ENCODE data around the gene RPS27. TPM values are rescaled to one million over a fixed set of nuclear protein-coding genes. Genes with fewer than 3 reads are reported as not detected.
"Not testable (repeated sequence)": the region's sequence is repeated elsewhere in the genome, so short reads cannot be mapped to it uniquely, and the experiment has no call there.

Gene RPS27
- polyA plus RNA-seq, 4 donors = 2,530 to 3,078 (median 2,700) TPM

DNA sequence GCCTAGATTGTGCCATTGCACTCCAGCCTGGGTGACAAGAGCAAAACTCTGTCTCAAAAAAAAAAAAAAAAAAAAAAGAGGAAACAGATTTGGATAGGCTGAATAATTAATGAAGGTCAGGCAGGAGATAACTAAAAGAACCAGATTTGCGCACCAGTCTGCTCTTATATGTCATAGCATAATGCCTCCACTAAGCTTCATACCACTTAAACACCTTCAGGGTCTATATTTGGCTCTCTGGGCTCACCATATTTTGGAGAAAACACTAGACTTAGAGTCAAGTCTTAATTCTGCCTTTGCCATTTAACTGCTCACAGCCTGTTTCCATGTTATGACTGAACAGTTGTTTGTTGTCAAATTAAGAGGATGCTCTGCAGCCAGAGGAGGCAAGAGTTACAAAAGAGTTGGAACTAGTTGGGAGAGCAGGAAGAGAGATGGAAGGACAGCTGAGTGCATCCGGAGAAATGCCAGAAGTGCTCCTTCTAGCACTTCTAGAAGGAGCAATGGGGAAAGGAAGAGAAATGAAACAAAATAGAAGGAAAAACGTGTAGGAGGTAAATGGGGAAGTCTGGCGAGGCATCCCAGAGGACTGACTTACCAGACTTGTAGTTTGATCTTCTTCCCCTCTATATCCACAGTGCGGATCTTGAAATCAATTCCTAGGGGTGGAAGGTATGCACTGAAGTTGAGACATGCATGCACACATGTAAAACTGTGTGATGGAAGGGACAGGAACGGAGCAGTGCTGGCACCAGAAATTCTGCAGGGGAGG, 6.3 kb upstream of the RPS27 start:
- no peak for DNase-seq (ENCODE audit: low read depth in 4 of 4, low spot score in 3 of 4)

- DNase-seq (ENCODE audit: low read depth in 4 of 4, low spot score in 3 of 4) = no peak
These were observed 5.1 kb upstream of the RPS27 start for GRCh38 chr1:153985341-153985912.

DNA sequence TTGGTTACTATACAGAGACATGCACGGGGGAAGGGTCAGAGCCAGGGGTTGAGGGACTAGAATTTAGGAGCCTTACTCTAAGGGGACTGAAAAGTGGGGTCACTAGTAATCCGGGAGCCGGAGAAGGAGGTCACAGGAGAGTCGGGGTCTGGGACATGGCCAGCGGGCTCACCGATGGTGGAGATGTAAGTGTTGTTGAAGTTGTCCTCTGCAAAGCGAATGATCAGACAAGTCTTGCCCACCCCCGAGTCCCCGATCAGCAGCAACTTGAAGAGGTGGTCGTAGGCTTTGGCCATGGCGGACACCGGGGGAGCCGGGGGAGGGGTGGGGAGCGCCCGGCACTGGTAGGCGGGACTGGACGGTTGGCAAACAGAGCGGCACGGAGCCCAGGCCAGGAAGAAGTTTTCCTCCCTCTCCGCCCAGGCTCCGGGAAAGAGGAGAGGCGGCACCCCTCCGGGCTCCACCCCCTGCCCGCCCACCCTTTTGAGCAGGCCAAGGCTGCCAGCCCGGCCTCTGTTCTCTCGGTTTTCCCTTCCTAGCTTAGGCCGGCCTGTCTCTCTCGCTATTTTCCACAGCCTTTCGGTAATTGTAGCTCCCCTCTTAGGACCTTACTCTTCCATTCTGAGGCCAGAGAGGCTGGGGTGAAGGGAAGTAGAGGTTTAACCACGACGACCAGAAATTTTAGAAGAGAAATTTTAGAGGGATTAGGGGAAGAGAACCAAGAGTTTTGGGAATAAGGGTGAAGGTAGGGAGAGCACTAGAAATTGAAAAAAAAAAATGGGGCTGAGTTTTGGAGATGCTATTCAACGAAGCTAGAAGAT, 4.4 kb upstream of the RPS27 start, which contains the start of gene RAB13:
Gene RAB13 (minus strand): TSS at position 399 of the 821 bp plus-strand sequence. CDS start 103 bp downstream, at position 296.
- peak in 2 of 4 donors; percentile 67 to 80 for DNase-seq (ENCODE audit: low read depth in 4 of 4, low spot score in 3 of 4)

- DNase-seq (ENCODE audit: low read depth in 4 of 4, low spot score in 3 of 4) = no peak
These were observed 2.9 kb upstream of the RPS27 start for GRCh38 chr1:153987621-153988020.

DNA sequence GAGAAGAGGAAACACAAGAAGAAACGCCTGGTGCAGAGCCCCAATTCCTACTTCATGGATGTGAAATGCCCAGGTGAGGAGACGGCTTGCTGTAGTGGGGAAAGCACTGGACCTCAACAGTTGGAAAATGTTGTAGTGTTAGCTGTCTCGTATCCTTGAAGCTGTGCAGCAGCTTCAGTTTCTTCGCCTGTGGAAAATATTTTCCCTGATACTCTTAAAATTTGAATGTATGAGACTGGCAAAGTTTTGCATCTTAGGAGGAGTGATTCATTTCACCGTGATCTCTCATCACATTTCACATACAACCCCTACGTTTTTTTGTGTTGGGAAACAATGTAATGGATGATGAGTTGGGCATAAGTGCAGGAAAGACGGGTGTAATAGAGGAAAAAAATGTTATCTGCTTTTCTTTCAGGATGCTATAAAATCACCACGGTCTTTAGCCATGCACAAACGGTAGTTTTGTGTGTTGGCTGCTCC, 629 bp downstream of the RPS27 start:
- DNase-seq (ENCODE audit: low read depth in 4 of 4, low spot score in 3 of 4) = no peak

- no peak for DNase-seq (ENCODE audit: low read depth in 4 of 4, low spot score in 3 of 4)
These were observed 1.2 kb downstream of the RPS27 start for GRCh38 chr1:153991806-153992205.

DNA sequence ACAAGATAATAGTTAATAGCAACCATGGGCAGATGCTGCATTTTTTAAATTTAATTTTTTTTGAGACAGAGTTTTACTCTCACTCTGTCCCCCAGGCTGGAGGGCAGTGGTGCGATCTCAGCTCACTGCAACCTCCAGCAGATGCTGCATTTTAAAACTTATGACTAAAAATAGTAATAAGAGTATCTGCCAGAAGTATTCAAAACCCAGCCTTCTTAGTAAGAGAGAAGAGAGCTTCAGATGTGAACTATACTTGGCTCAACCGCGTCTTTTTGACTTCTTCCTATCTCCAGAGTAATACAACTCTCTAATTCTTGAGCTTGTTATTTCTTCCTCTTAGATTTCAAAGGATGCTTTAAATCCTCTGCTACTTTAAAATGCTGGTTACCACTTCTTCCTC, 4.6 kb downstream of the RPS27 start:
- no peak for DNase-seq (ENCODE audit: low read depth in 4 of 4, low spot score in 3 of 4)

DNA sequence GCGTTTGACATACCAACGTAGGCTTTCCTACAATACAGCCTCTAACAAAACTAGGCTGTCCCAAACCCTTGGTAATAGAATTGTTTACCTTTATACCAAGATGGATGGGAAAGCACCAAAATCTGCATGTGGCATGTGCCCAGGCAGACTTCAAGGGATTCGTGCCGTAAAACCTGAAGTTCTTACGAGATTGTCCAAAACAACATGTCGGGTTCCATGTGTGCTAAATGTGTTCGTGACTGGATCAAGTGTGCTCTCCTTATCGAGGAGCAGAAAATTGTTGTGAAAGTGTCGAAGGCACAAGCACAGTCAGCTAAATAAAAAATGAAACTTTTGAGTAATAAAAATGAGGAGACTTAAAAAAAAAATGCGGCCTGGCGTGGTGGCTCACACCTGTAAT, 5.1 kb downstream of the RPS27 start:
- DNase-seq (ENCODE audit: low read depth in 4 of 4, low spot score in 3 of 4) = no peak

- not testable (repeated sequence) for DNase-seq (ENCODE audit: low read depth in 4 of 4, low spot score in 3 of 4)
These were observed 6.3 kb downstream of the RPS27 start for GRCh38 chr1:153996882-153997281.

DNA sequence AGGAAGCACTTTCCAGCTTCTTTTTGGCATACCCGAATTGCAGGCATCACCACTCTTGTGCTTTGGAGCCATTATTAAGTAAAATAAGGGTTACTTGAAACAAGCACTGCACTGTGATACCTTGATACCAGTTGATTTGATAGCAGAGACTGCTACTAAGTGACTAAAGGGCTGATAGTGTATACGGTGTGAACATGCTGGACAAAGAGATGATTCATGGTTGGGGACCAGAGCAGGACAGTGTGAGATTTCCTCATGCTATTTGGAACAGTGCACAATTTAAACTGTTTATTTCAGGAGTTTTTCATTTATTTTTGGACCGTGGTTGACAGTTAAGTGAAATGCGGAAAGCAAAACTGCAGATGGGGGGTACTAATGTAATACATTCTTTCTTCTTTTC, 9.9 kb downstream of the RPS27 start:
- no peak for DNase-seq (ENCODE audit: low read depth in 4 of 4, low spot score in 3 of 4)

GRCh38 chr1:154006136-154006535, 15.6 kb downstream of the RPS27 start:
- no peak for DNase-seq (ENCODE audit: low read depth in 4 of 4, low spot score in 3 of 4)

DNA sequence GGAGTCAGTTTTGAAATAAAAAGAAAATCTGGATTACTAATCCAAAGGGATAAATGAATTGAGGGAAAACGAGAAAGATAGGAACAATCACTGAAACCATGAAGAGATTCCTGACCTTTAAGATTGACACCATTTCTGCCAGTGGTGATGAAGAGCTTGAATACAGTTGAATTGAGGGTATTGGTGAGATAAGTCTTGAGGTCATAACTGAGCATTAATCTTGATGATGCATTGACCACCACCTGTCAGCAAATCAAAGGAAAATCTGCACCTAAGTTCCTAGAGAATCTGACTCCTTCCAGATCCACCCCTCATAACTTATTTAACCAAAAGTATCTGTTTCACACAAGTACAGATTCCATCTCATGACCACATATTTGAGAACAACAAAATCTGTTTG, 21.6 kb downstream of the RPS27 start:
- DNase-seq (ENCODE audit: low read depth in 4 of 4, low spot score in 3 of 4) = no peak

- DNase-seq (ENCODE audit: low read depth in 4 of 4, low spot score in 3 of 4) = not testable (repeated sequence)
These were observed 22.0 kb downstream of the RPS27 start for GRCh38 chr1:154012543-154012942.

GRCh38 chr1:154014154-154014907, 23.8 kb downstream of the RPS27 start:
- no peak for DNase-seq (ENCODE audit: low read depth in 4 of 4, low spot score in 3 of 4)

DNA sequence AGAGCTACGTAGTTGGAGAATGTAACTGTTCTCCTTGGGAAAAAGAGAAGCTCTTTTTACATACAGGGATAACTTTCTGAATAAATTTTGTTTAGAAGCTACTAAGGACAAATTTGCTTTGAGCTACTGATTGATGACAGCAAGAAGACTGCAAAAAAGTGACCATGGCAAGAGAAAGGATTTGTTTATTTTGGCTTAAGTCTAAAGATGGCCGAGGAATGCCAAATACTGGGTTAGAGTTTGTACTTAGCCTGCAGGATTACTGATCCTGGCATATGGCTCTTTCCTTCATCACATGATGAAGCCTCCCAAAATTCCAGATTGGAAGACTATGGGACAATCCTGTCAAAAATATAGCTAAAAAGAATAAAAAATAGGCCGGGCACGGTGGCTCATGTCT, 28.7 kb downstream of the RPS27 start:
- DNase-seq (ENCODE audit: low read depth in 4 of 4, low spot score in 3 of 4) = no peak

DNA sequence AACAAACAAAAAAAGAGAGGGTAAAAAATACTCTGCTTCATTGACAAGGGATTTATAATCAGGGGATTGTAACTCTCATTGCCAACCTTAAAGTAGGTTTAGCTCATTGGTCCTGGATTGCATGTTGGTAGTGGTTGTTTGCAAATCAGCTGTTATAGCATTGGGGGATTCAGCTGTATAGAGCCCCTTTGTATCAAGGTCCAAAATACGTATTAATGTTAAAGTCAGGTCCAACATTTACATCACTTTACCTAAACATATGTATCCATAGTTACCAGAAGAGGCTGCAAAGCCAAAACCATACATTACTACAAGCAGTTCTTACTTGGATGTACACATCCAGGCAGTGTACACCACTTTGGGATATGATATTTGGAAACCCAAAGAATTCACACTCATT, 29.4 kb downstream of the RPS27 start:
- DNase-seq (ENCODE audit: low read depth in 4 of 4, low spot score in 3 of 4) = no peak

DNA sequence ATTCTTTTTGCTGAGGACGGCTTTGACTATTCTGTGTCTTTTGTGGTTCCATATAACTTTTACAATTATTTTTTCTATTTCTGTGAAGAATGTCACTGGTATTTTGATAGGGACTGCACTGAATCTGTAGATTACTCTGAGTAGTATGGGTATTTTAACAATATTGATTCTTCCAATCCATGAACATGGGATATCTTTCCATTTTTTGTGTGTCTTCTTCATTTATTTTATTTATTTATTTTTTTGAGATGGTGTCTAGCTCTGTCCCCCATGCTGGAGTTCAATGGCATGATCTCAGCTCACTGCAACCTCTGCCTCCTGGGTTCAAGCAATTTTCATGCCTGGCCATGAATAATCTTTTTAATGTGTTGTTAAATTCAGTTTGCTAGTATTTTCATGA, 43.1 kb downstream of the RPS27 start:
- not testable (repeated sequence) for DNase-seq (ENCODE audit: low read depth in 4 of 4, low spot score in 3 of 4)
